Activated effector memory CD4-positive, alpha-beta T cell treated with Interleukin-2 at 50 U/mL for 16 hours (primary cell): Measurements from ENCODE around the gene ANTKMT.
"Not testable (repeated sequence)": the region's sequence is repeated elsewhere in the genome, so short reads cannot be mapped to it uniquely, and the experiment has no call there.

Experiments
- DNase-seq: peaks from one replicate; pipeline ENCODE4 v3.0.0-alpha.2; 2020

ANTKMT gene

DNA sequence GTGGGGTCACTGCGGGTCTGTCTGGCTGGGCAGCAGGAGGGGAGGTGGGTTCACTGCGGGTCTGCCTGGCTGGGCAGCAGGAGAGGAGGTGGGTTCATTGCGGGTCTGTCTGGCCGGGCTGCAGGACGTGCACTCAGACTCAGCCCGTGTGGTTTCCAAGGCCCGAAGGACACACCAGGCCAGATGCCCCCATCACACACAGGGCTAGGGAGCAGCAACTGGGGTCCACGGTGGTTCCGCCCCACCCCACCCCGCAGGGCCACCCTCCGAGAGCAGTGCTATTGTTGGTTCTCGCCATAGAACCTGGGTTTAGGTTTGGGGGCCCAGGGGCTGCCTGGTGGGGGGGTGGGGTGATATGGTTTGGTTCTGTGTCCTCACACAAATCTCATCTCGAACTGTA is 25.7 kb downstream of the ANTKMT start:
- no peak for DNase-seq

DNA sequence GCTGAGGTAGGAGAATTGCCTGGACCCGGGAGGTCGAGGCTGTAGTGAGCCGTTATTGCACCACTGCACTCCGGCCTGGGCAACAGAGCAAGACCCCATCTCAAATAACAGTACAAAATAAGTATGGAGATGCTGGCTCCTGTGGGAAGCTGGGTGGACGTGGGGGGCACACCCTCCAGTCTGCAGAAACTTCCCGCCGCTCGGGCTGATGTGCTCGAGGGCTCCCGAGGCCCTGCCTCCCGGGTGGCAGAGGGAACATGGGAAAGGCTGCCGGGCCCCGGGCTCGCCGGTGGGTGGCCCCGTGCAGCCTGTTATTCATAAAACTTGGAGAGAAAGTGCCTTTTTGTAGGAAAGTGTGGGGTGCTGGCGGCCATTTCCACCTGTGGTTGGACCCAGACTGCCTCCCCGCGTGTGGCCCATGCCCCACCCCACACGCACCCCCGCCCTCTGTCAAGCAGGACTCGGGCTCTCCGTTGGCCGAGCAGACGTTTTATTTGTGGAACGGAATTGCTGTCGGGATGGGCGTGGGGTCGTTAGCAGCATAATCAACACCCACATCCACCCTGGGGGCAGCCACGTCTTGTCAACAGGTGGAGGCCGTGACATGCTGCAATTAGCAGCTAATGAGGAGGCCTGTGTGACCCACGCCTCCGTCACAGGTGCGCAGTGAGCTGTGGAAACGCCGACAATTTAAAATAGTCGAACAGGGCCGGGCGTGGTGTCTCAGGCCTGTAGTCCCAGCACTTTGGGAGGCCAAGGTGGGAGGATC is 27.2 kb downstream of the ANTKMT start:
- DNase-seq, result no peak

GRCh38 chr16:749010-749409 is 28.1 kb downstream of the ANTKMT start:
- no peak for DNase-seq

- no peak for DNase-seq
Observed at GRCh38 chr16:750485-750884, 29.5 kb downstream of the ANTKMT start.

DNA sequence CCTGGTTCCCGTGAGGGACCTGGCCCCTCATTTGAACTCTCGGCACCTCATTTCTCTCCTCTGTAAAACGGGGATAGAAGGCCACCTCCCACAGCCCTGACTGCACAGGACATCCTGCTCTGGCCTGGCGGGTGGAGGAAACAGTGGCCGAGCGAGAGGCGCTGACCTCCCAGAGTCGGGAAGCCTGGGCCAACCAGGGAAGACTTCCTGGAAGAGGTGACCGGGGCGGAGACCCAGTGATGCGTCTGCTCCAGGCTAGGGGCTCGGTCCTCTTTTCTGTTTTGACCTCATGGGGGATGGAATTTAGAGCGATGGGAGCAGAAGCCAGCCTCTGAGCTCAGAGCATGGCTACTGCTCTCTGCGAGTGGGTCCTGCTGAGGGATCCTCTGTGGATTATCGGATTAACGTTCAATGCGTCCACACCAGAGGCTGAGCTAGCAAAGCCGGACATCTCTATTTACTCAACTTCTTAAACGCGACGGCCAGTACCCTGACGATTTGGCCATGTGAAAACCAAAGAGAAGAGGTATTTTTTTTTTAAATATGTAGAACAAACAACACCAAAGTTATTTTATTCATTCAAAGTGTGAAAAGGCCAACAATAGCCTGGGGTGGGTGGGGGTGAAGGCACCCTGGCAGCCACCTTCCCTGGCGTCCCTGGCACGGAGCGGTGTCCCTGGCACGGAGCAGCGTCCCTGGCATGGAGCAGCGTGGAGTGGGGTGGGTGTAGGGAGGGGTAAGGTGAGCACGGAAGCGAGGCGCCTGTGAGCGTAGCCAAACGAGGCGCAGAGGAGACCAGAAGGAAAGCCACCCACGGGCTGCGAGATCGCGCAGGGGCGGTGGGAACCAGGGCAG is 30.4 kb downstream of the ANTKMT start:
- DNase-seq, result no peak

- DNase-seq, result no peak
Observed at GRCh38 chr16:752007-752312, 31.0 kb downstream of the ANTKMT start.

- DNase-seq, result not testable (repeated sequence)
Observed at GRCh38 chr16:754121-754607, 33.2 kb downstream of the ANTKMT start.

DNA sequence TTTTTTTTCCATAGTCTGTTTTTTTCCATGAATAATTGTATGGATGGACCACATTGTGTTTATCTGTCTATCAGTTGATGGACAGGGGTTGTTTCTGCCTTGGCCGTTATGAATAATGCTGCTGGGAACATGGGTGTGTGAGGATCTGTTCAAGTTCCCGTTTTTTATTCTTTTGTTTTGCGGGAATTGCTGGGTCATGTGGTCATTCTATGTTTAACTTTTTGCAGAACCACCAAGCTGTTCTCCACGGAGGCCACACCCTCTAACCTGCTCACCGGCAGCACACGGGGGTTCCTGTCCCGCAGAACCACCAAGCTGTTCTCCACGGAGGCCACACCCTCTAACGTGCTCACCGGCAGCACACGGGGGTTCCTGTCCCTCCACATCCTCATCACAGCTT is 33.7 kb downstream of the ANTKMT start:
- no peak for DNase-seq

DNA sequence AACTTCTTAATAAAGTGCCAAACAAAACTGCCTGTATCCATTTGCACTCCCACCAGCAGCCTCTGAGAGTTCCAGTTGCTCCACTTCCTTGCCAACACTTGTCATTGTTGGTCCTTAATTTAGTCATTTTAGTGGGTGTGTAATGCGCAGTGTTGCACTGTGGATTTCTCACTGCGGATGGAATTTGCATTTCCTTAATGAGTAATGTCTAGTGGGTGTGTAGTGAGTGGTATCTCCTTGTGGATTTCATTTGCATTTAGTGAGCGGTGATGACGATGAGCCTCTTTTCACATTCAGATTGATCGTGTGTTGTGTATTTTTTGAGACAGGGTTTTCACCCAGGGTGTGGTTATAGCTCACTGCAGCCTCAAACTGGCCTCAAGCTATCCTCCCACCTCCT is 35.5 kb downstream of the ANTKMT start:
- DNase-seq, result no peak

GRCh38 chr16:759110-759910 is 38.4 kb downstream of the ANTKMT start:
- no peak for DNase-seq

DNA sequence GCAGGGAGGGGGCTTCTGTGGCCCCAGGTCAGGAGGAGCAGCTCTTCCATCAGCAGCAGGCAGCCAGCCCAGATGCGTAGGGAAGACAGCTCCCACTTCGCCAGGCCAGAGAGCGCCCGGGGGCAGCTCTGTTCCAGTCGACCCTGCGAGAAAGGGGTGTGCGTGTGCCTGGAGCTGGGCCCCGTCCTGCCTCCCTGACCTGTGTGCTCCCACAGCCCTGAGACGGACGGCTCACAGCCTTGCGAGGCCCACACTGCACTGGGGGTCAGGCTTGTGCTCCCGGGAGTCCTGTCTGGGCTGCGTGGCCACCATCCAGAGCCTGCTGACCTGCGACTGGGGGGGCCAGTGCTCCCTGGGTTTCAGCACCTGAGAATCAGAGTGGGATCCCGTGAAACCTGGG is 39.1 kb downstream of the ANTKMT start:
- DNase-seq, result no peak

DNA sequence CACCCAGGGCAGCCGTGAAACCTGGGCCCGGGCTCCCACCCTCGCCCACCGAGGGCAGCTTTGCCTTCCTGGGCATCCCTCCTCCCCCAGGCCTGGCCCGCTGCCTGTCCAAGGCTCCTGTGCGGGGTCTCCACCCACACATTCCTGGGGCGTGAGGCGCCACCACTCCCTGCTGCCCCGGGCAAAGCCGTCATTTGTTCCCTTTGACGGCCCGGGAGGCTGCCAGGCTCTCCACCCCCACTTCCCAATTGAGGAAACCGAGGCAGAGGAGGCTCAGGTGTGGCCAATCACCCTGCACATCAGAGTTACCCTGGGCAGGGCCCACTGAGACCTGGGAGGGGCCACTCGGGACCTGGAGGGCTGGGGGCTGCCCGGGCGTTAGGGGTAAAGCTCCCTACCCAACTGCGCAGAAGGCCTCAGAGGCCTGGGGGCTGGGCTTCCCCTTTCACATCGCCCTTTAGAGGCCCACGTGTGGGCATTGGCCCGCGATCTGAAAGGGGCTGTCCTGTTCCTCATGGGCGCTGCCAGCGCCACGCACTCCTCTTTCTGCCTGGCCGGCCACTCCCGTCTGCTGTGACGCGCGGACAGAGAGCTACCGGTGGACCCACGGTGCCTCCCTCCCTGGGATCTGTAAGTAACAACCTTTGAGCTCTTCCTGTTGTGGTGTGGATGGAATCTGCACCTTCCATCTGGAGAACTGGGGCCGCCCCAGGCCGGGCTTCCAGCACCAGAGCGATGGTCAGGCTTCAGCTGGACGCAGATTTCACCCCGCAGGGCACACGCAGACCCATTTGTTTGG is 39.8 kb downstream of the ANTKMT start, which contains the start of gene MSLN:
Gene MSLN (plus strand): TSS at position 190 of the 799 bp plus-strand sequence. CDS start 1,947 bp downstream, outside the sequence.
- no peak for DNase-seq

DNA sequence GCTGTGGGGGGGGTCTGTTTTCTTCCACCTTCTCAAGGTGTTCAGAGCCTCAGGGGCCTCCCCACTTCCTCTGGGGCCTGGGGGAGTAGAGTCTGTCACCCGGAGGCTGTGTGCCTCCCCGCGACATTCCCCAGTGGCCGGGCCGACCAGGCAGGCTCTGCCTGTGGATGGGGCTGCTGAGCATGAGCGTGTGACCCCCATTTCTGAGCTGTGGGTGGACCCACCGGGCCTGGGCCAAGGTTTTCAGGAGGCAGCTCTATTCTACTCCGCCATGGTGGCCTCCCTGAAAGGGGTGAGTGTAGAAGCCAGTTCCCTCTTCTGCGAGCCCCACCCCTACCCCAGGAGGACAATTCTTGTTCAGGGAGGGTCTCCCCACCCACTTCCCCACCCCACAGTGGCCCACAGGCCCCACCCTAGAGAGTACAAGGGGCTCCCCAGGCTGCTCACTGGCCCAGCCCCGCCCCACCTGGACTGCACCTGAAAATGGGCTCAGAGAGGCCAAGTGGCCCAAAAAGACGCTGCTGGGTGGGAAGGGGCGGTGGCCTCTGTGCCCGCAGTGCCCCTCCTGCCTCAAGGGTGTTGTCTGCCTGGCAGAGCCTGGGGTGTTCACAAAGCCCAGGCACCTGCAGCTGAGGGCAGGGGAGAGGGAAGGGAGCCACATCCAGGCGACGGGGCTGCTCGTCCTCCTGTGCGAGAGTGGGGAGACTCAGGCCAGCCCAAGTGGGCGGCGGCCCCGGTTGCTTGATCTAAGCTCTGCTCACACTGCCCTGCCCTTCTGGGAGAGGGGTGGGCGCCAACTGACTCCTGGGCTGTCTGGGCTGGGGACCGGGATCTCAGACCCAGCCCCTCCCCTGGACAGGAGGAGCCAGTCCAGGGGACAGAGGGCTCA is 40.9 kb downstream of the ANTKMT start:
- no peak for DNase-seq

DNA sequence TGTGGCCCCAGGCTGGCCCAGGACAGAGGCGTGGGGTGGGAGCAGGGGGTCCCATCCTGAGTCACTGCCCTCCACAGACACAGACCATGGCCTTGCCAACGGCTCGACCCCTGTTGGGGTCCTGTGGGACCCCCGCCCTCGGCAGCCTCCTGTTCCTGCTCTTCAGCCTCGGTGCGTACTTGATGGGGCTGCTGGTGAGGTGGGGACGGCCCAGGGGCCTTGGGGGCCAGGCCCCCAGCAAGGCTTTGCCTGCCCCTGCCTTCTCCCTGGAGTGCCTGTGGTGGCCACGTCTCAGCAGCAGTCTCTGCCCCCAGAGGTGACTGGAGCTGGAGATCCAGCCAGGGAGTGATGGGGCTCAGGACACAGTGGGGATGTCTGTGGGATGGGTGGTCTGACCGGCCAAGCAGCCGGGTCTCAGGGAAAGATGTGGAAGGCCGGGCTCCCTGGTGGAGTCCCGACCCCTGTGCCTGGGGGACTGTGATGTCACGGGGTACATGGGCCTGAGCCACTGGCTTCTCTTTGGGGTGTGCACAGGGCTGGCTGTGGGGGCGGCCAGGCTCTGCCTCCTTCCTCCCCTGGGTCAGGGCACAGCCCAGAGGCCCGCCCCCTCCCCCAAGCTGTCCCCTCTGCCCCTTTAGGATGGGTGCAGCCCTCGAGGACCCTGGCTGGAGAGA is 41.8 kb downstream of the ANTKMT start:
- DNase-seq, result no peak

GRCh38 chr16:763369-764183 is 42.6 kb downstream of the ANTKMT start:
- DNase-seq, result no peak

GRCh38 chr16:764184-764750 is 43.3 kb downstream of the ANTKMT start:
- no peak for DNase-seq

- no peak for DNase-seq
Observed at GRCh38 chr16:764848-765487, 44.0 kb downstream of the ANTKMT start.

DNA sequence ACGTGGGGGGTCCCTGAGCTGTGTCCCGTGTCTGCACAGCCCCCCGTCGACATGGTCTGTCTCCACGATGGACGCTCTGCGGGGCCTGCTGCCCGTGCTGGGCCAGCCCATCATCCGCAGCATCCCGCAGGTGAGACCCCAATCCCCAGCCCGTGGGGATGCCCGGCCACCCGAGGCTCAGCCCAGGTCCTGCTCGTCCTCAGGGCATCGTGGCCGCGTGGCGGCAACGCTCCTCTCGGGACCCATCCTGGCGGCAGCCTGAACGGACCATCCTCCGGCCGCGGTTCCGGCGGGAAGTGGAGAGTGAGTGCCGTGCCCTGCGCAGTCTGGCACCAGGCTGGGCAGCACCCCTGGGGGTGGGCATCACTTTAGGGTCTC is 44.5 kb downstream of the ANTKMT start:
- DNase-seq, result no peak
